Measurements from ENCODE around the gene ACKR1.

ACKR1 gene

DNA sequence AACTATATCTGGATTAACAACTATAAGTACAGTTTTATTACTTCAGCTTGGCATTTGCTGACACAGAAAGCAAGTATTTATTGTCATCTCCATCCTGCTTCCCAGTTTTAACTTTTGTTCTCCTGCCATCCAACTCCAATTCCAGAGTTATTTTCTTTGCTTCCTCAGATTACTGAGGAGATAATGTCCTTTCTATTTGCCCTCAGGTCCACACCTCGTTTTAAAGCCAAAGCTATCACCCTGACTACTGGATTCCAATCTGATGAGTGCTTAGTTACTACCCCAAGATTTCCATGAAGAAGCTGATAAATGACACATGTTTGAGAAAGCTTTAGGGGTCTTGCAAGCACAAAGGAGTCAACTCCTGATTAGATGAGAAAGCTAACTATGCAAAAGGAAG lies 25.2 kb downstream of the ACKR1 start:
- no peak overlapping the region for H3K4me3 ChIP-seq (replicated peaks; ENCODE audit: insufficient read depth, low read length)
- no peak overlapping the region for H3K27ac ChIP-seq (replicated peaks)
- DNase-seq (ENCODE audit: low read depth in 1 of 2, low spot score in 1 of 2) = no peak
- H3K27me3 ChIP-seq (ENCODE audit: insufficient read depth, poor library complexity, severe bottlenecking) = peaks cover 2% of the 10 kb centered on the region
- TF ChIP-seq POLR2AphosphoS5 (IDR thresholded peaks at IDR 0.05; ENCODE audit: low read depth) (no peak), GABPA (IDR thresholded peaks at IDR 0.05; ENCODE audit: low read depth) (no peak), REST (IDR thresholded peaks at IDR 0.05; ENCODE audit: insufficient replicate concordance, low read depth) (no peak), SPI1 (IDR thresholded peaks at IDR 0.05; ENCODE audit: borderline replicate concordance, low read depth) (no peak)
- TF ChIP-seq, protein P1, sequence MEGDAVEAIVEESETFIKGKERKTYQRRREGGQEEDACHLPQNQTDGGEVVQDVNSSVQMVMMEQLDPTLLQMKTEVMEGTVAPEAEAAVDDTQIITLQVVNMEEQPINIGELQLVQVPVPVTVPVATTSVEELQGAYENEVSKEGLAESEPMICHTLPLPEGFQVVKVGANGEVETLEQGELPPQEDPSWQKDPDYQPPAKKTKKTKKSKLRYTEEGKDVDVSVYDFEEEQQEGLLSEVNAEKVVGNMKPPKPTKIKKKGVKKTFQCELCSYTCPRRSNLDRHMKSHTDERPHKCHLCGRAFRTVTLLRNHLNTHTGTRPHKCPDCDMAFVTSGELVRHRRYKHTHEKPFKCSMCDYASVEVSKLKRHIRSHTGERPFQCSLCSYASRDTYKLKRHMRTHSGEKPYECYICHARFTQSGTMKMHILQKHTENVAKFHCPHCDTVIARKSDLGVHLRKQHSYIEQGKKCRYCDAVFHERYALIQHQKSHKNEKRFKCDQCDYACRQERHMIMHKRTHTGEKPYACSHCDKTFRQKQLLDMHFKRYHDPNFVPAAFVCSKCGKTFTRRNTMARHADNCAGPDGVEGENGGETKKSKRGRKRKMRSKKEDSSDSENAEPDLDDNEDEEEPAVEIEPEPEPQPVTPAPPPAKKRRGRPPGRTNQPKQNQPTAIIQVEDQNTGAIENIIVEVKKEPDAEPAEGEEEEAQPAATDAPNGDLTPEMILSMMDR (IDR thresholded peaks at IDR 0.05; ENCODE audit: insufficient read depth, low read length) = no peak

- no peaks in the 10 kb centered on the region for H3K27me3 ChIP-seq (ENCODE audit: insufficient read depth, poor library complexity, severe bottlenecking)
- H3K4me3 ChIP-seq (replicated peaks; ENCODE audit: insufficient read depth, low read length) = no peak overlapping the region
- no peak for DNase-seq (ENCODE audit: low read depth in 1 of 2, low spot score in 1 of 2)
- no peak overlapping the region for H3K27ac ChIP-seq (replicated peaks)
- TF ChIP-seq REST (IDR thresholded peaks at IDR 0.05; ENCODE audit: insufficient replicate concordance, low read depth) = no peak
- no peak for TF ChIP-seq POLR2AphosphoS5 (IDR thresholded peaks at IDR 0.05; ENCODE audit: low read depth)
- TF ChIP-seq SPI1 (IDR thresholded peaks at IDR 0.05; ENCODE audit: borderline replicate concordance, low read depth) = no peak
- TF ChIP-seq, protein P1 (IDR thresholded peaks at IDR 0.05; ENCODE audit: insufficient read depth, low read length) = no peak
- no peak for TF ChIP-seq GABPA (IDR thresholded peaks at IDR 0.05; ENCODE audit: low read depth)
These were observed 35.0 kb downstream of the ACKR1 start for GRCh38 chr1:159239551-159240220.

DNA sequence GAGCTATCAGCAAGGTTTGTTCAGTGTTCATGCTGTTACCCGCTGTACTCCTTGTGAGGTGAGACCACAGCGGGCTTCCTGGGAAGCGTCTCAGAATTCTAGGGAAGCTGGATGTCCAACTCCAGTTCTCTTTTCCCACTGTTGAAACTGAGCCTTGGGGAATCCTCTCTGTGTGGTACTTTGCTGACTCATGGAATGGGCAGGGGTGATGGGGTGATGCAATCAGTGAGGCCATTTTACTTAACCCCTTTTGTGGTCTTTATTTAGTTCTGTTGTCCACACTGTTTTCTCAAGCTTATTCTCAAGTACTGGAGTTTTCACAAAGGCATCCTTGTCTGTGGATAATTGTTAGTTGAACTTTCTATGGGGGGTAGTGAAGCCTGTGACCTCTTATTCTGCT lies 42.6 kb downstream of the ACKR1 start:
- no peak for DNase-seq (ENCODE audit: low read depth in 1 of 2, low spot score in 1 of 2)
- TF ChIP-seq SPI1 (IDR thresholded peaks at IDR 0.05; ENCODE audit: borderline replicate concordance, low read depth) = no peak
- TF ChIP-seq POLR2AphosphoS5 (IDR thresholded peaks at IDR 0.05; ENCODE audit: low read depth) = no peak
- no peak for TF ChIP-seq GABPA (IDR thresholded peaks at IDR 0.05; ENCODE audit: low read depth)
- no peak for TF ChIP-seq REST (IDR thresholded peaks at IDR 0.05; ENCODE audit: insufficient replicate concordance, low read depth)
- TF ChIP-seq, protein P1 (IDR thresholded peaks at IDR 0.05; ENCODE audit: insufficient read depth, low read length) = no peak
- Histone ChIP-seq H3K27me3 (ENCODE audit: insufficient read depth, poor library complexity, severe bottlenecking) (no peaks in the 10 kb centered on the region), H3K4me3 (replicated peaks; ENCODE audit: insufficient read depth, low read length) (no peak overlapping the region), H3K27ac (replicated peaks) (no peak overlapping the region)
